ENCODE measurements around the gene KCNQ1.

The KCNQ1 gene

DNA sequence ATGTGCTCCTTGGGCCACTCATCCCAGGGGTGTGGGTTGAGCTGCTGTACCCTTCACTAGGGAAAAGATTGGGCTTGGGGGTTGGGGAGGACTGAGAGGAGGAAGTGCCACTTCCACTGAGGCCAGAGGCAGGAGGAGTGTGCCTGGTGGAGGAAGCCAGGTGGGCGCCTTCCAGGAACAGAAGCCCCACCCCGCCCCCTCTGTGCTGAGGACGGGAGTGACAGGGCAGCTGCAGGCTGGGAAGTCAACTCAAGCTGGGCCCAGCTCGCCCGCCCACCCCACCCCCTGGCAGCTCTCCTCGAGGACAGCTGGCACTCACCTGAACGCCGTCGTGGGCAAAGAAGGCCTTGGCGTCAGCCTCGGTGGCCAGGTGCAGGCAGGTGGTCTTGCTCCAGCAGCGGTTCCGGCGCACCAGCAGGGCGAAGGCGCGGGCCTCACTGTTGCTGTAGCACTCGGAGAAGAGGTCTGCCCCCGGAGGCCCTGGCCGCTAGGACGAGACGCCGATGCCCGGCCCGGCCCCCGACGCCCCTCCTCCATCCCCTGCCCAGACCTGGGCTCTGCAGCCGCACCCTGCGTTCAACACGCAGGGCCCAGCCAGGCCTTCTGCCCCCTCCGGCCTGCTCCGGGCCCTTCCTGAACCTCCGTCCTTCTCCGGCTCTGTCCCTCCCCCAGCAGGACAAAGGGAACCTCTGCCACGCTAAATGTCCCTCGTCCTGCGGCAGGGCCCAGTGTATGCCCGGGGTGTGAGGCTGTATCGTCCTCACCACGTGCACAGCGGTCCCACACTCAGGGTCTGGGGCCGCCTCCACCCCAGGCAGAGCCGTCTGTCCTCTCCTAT, 30.8 kb upstream of the KCNQ1 start:
- DNase-seq (ENCODE audit: low spot score) (no peak), ATAC-seq (ENCODE audit: low read depth) (no peak)
- Histone ChIP-seq H3K4me3 (ENCODE audit: severe bottlenecking) (no peak overlapping the region), H3K36me3 (ENCODE audit: low read depth) (no peaks in the 10 kb centered on the region), H3K4me1 (ENCODE audit: insufficient read depth, poor library complexity, severe bottlenecking) (no peaks in the 10 kb centered on the region), H3K27me3 (ENCODE audit: insufficient read depth, poor library complexity, severe bottlenecking) (no peaks in the 10 kb centered on the region), H3K9me3 (ENCODE audit: severe bottlenecking) (no peaks in the 10 kb centered on the region), H3K27ac (ENCODE audit: poor library complexity, severe bottlenecking) (no peak overlapping the region)
- TF ChIP-seq, protein P1, sequence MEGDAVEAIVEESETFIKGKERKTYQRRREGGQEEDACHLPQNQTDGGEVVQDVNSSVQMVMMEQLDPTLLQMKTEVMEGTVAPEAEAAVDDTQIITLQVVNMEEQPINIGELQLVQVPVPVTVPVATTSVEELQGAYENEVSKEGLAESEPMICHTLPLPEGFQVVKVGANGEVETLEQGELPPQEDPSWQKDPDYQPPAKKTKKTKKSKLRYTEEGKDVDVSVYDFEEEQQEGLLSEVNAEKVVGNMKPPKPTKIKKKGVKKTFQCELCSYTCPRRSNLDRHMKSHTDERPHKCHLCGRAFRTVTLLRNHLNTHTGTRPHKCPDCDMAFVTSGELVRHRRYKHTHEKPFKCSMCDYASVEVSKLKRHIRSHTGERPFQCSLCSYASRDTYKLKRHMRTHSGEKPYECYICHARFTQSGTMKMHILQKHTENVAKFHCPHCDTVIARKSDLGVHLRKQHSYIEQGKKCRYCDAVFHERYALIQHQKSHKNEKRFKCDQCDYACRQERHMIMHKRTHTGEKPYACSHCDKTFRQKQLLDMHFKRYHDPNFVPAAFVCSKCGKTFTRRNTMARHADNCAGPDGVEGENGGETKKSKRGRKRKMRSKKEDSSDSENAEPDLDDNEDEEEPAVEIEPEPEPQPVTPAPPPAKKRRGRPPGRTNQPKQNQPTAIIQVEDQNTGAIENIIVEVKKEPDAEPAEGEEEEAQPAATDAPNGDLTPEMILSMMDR (IDR thresholded peaks at IDR 0.05; ENCODE audit: poor library complexity, severe bottlenecking): no peak

DNA sequence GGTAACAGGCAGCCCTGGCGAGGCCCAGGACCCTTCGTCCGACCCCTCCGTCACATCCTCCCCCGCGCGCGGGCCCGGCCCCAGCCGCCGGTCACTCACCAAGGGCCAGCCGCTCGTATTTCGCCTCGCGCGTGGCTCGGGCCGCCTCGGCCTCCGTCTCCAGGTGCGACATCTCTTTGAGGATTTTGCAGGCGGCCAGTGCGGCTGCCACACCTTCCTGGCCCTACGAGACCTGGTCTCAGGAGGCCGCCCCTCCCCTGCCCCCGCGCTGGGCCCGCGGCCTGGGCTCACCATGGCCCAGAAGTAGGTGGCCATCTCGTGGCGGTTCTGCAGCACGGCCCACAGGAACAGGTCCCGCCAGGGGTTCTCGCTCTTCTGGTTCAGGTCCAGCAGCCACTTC, 30.2 kb upstream of the KCNQ1 start:
- ATAC-seq (ENCODE audit: low read depth) (no peak), DNase-seq (ENCODE audit: low spot score) (no peak)
- no peaks in the 10 kb centered on the region for H3K4me1 ChIP-seq (ENCODE audit: insufficient read depth, poor library complexity, severe bottlenecking)
- H3K27ac ChIP-seq (ENCODE audit: poor library complexity, severe bottlenecking): no peak overlapping the region
- no peaks in the 10 kb centered on the region for H3K27me3 ChIP-seq (ENCODE audit: insufficient read depth, poor library complexity, severe bottlenecking)
- H3K4me3 ChIP-seq (ENCODE audit: severe bottlenecking): no peak overlapping the region
- H3K36me3 ChIP-seq (ENCODE audit: low read depth): no peaks in the 10 kb centered on the region
- TF ChIP-seq, protein P1 (IDR thresholded peaks at IDR 0.05; ENCODE audit: poor library complexity, severe bottlenecking): no peak
- H3K9me3 ChIP-seq (ENCODE audit: severe bottlenecking): no peaks in the 10 kb centered on the region

DNA sequence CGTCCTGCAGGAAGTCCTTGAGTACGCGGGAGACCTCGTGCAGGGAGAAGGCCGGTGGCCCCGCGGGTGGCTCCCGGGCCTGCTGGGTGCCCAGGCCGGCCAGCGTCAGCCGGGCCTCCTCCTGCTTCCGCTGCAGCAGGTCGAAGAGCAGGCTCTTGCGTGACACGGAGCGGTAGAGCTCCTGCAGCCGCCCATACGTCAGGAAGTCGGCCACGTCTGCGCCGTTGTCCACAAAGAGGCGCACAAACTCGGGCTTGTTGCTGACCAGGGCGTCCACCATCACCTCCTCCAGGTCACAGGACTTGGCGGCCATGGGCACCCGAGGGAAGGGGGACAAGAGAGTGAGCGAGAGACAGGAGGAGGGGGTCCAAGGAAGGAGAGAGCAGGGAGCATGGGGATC, 29.6 kb upstream of the KCNQ1 start:
- Histone ChIP-seq H3K4me3 (ENCODE audit: severe bottlenecking) (no peak overlapping the region), H3K4me1 (ENCODE audit: insufficient read depth, poor library complexity, severe bottlenecking) (no peaks in the 10 kb centered on the region), H3K27me3 (ENCODE audit: insufficient read depth, poor library complexity, severe bottlenecking) (no peaks in the 10 kb centered on the region), H3K27ac (ENCODE audit: poor library complexity, severe bottlenecking) (no peak overlapping the region), H3K9me3 (ENCODE audit: severe bottlenecking) (no peaks in the 10 kb centered on the region), H3K36me3 (ENCODE audit: low read depth) (no peaks in the 10 kb centered on the region)
- DNase-seq (ENCODE audit: low spot score): no peak
- TF ChIP-seq, protein P1 (IDR thresholded peaks at IDR 0.05; ENCODE audit: poor library complexity, severe bottlenecking): no peak
- no peak for ATAC-seq (ENCODE audit: low read depth)

GRCh38 chr11:2415601-2416380, 29.0 kb upstream of the KCNQ1 start:
- Histone ChIP-seq H3K27me3 (ENCODE audit: insufficient read depth, poor library complexity, severe bottlenecking) (no peaks in the 10 kb centered on the region), H3K4me3 (ENCODE audit: severe bottlenecking) (no peak overlapping the region), H3K36me3 (ENCODE audit: low read depth) (no peaks in the 10 kb centered on the region), H3K9me3 (ENCODE audit: severe bottlenecking) (no peaks in the 10 kb centered on the region), H3K27ac (ENCODE audit: poor library complexity, severe bottlenecking) (no peak overlapping the region), H3K4me1 (ENCODE audit: insufficient read depth, poor library complexity, severe bottlenecking) (no peaks in the 10 kb centered on the region)
- DNase-seq (ENCODE audit: low spot score) (no peak), ATAC-seq (ENCODE audit: low read depth) (no peak)
- TF ChIP-seq, protein P1 (IDR thresholded peaks at IDR 0.05; ENCODE audit: poor library complexity, severe bottlenecking): no peak
